Measurements from ENCODE around the gene USP48. TPM values are rescaled to one million over a fixed set of nuclear protein-coding genes. Genes with fewer than 3 reads are reported as not detected.

USP48 gene
- total and polyA plus RNA-seq, 10 of the 15 experiments (the other 5 are each of a cell fraction or from before 2014, with no cell fraction given) = 21.2 to 115 (median 75.5) TPM

DNA sequence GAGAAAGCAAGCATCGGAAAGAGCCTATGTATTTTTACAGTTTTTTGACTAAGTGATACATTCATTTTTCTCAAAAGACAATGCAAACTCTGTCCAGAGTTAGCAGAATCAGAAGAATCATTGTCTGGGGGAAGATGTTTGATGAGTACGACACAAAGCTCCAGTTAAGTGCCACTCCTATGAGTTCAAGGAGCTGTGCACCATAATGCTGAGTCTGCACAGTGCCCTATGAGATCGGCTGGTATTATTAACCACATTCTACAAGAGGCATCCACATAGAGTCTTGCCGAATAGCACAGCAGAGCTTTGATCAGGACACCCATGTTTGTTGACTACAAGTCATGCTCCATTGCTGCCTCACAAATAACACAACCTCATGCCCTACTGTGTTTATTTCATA lies 58.9 kb downstream of the USP48 start:
- Histone ChIP-seq H3K4me2 (ENCODE audit: control insufficient read depth, insufficient read depth) (no peak overlapping the region), H3K4me3 (no peak overlapping the region), H3K36me3 (ENCODE audit: control insufficient read depth in 2 of 2, insufficient read depth in 2 of 2, low read length in 1 of 2) (peaks cover 11 to 39% of the 10 kb centered on the region in 2 experiments), H3K9ac (ENCODE audit: control insufficient read depth, insufficient read depth, low read length) (no peak overlapping the region), H3K4me1 (ENCODE audit: control insufficient read depth, insufficient read depth, low read length) (no peaks in the 10 kb centered on the region), H3K79me2 (ENCODE audit: control insufficient read depth, insufficient read depth, low read length) (peaks cover 1% of the 10 kb centered on the region; the same call in 1 of the 2 replicates), H3K9me3 (replicated peaks; ENCODE audit: control insufficient read depth, insufficient read depth, low read length) (no peaks in the 10 kb centered on the region), H3K27me3 (replicated peaks in 1 of 2; ENCODE audit: control insufficient read depth in 2 of 2, insufficient read depth in 2 of 2, low read length in 1 of 2) (no peaks in the 10 kb centered on the region), H4K20me1 (ENCODE audit: control insufficient read depth, insufficient read depth) (no peaks in the 10 kb centered on the region), H3K27ac (ENCODE audit: control insufficient read depth, insufficient read depth) (no peak overlapping the region), H2AFZ (ENCODE audit: control insufficient read depth, low read depth, low read length) (no peak overlapping the region)
- SMC1A ChIA-PET (ENCODE audit: uncharacterized antibody, unreplicated experiment) = interaction anchor here (0.6 to 1.8 kb wide), 5 partner anchors 17 to 324 kb away, joined by 3 to 9 read pairs (median 4); no protein-coding TSS in a partner anchor
- DNase-seq (ENCODE audit: low read depth, low spot score) (no peak), ATAC-seq (no peak), FAIRE-seq (no peak)
- BruUV-seq (replicated peaks) = no TSS peak
- in situ Hi-C loops (cut with MboI) (loop anchor here (25.0 kb wide), 1 partner anchor 962 kb away; no protein-coding TSS in a partner anchor), intact Hi-C loops (cut with micrococcal nuclease; ENCODE audit: unreplicated experiment) (no loop called here)
- TF ChIP-seq, protein P1, sequence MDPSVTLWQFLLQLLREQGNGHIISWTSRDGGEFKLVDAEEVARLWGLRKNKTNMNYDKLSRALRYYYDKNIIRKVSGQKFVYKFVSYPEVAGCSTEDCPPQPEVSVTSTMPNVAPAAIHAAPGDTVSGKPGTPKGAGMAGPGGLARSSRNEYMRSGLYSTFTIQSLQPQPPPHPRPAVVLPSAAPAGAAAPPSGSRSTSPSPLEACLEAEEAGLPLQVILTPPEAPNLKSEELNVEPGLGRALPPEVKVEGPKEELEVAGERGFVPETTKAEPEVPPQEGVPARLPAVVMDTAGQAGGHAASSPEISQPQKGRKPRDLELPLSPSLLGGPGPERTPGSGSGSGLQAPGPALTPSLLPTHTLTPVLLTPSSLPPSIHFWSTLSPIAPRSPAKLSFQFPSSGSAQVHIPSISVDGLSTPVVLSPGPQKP (IDR thresholded peaks at IDR 0.05; ENCODE audit: low read depth, low read length) = no peak
- TF ChIP-seq, protein P2, sequence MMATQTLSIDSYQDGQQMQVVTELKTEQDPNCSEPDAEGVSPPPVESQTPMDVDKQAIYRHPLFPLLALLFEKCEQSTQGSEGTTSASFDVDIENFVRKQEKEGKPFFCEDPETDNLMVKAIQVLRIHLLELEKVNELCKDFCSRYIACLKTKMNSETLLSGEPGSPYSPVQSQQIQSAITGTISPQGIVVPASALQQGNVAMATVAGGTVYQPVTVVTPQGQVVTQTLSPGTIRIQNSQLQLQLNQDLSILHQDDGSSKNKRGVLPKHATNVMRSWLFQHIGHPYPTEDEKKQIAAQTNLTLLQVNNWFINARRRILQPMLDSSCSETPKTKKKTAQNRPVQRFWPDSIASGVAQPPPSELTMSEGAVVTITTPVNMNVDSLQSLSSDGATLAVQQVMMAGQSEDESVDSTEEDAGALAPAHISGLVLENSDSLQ (IDR thresholded peaks at IDR 0.05) = no peak
- TF ChIP-seq HDGF (IDR thresholded peaks at IDR 0.05) (no peak), EZH2 (IDR thresholded peaks at IDR 0.05; ENCODE audit: borderline replicate concordance, control insufficient read depth, low read depth, low read length) (no peak), TARDBP (IDR thresholded peaks at IDR 0.05; ENCODE audit: borderline replicate concordance) (no peak), JUND (IDR thresholded peaks at IDR 0.05; ENCODE audit: low read depth, low read length) (no peak), CREB1 (IDR thresholded peaks at IDR 0.05; ENCODE audit: low read depth) (no peak), CREM (IDR thresholded peaks at IDR 0.05; ENCODE audit: low read depth) (no peak)
- TF ChIP-seq, protein P3, sequence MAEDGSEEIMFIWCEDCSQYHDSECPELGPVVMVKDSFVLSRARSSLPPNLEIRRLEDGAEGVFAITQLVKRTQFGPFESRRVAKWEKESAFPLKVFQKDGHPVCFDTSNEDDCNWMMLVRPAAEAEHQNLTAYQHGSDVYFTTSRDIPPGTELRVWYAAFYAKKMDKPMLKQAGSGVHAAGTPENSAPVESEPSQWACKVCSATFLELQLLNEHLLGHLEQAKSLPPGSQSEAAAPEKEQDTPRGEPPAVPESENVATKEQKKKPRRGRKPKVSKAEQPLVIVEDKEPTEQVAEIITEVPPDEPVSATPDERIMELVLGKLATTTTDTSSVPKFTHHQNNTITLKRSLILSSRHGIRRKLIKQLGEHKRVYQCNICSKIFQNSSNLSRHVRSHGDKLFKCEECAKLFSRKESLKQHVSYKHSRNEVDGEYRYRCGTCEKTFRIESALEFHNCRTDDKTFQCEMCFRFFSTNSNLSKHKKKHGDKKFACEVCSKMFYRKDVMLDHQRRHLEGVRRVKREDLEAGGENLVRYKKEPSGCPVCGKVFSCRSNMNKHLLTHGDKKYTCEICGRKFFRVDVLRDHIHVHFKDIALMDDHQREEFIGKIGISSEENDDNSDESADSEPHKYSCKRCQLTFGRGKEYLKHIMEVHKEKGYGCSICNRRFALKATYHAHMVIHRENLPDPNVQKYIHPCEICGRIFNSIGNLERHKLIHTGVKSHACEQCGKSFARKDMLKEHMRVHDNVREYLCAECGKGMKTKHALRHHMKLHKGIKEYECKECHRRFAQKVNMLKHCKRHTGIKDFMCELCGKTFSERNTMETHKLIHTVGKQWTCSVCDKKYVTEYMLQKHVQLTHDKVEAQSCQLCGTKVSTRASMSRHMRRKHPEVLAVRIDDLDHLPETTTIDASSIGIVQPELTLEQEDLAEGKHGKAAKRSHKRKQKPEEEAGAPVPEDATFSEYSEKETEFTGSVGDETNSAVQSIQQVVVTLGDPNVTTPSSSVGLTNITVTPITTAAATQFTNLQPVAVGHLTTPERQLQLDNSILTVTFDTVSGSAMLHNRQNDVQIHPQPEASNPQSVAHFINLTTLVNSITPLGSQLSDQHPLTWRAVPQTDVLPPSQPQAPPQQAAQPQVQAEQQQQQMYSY (CRISPR knock-in tag; IDR thresholded peaks at IDR 0.05) = no peak
- TF ChIP-seq, protein P4, sequence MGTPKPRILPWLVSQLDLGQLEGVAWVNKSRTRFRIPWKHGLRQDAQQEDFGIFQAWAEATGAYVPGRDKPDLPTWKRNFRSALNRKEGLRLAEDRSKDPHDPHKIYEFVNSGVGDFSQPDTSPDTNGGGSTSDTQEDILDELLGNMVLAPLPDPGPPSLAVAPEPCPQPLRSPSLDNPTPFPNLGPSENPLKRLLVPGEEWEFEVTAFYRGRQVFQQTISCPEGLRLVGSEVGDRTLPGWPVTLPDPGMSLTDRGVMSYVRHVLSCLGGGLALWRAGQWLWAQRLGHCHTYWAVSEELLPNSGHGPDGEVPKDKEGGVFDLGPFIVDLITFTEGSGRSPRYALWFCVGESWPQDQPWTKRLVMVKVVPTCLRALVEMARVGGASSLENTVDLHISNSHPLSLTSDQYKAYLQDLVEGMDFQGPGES (IDR thresholded peaks at IDR 0.05) = no peak
- RAD21 ChIA-PET (ENCODE audit: unreplicated experiment) = no interaction called here
- 98% methylated on average over 4 of the region's 4 CpGs for WGBS (ENCODE audit: insufficient coverage, insufficient replicate concordance, low lambda C conversion rate, missing lambda C conversion rate)
- CTCF ChIA-PET = no interaction called here
- POLR2A ChIA-PET = interaction anchor here (0.7 kb wide), 1 partner anchor 11 kb away, joined by 3 read pairs; no protein-coding TSS in a partner anchor

Data from GM12878 (cell line).